NB4 (cell line): ENCODE data around the gene CDKAL1.
A peak's percentile ranks its signal among the peaks of the same experiment; 100 is the strongest.
"Not testable (repeated sequence)": the region's sequence is repeated elsewhere in the genome, so short reads cannot be mapped to it uniquely, and the experiment has no call there.

ENCODE experiments used
- DNase-seq: peaks from one replicate; pipeline ENCODE4 v3.0.0; 2010; ENCODE audit warnings: low read depth
- H3K4me3 ChIP-seq: one replicate; pipeline ENCODE4 v1.5.1; 2011; ENCODE audit warnings: mild to moderate bottlenecking, low read depth, low read length, moderate library complexity
- MYC ChIP-seq: IDR thresholded peaks from 2 replicates; pipeline ENCODE4 v1.6.1; 2011; ENCODE audit warnings: low read depth, low read length
- POLR2A ChIP-seq: IDR thresholded peaks from 2 replicates; pipeline ENCODE4 v1.6.1; 2011; ENCODE audit warnings: mild to moderate bottlenecking; ENCODE audit not compliant: insufficient read length; ENCODE audit errors: extremely low read depth
- TF ChIP-seq, protein P1 (sequence below): IDR thresholded peaks from one replicate; pipeline ENCODE4 v1.5.1; 2012; ENCODE audit warnings: low read depth, low read length
- TF ChIP-seq, protein P2 (sequence below): IDR thresholded peaks from 2 replicates; pipeline ENCODE4 v1.6.1; 2011; ENCODE audit warnings: low read depth, low read length

CDKAL1 gene

DNA sequence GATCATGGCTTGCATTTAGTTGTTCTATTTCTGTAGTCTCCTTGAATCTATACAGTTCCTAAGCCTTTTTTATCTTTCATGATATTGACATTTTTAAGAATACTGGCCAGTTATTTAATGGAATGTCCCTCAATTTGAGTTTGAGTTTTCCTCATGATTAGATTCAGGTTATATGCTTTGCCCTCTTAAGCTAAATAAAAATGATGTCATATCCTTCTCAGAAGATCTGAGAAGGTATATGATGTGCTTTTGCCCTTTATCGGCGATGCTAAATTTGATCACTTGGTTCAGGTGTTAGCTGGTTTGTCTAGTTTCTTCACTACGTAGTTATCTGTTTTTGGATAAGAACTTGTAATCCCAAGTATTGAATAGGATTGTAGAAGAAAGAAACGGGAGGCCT, 549.5 kb downstream of the CDKAL1 start:
- DNase-seq, result no peak
- no peak overlapping the region for H3K4me3 ChIP-seq
- TF ChIP-seq, protein P1, sequence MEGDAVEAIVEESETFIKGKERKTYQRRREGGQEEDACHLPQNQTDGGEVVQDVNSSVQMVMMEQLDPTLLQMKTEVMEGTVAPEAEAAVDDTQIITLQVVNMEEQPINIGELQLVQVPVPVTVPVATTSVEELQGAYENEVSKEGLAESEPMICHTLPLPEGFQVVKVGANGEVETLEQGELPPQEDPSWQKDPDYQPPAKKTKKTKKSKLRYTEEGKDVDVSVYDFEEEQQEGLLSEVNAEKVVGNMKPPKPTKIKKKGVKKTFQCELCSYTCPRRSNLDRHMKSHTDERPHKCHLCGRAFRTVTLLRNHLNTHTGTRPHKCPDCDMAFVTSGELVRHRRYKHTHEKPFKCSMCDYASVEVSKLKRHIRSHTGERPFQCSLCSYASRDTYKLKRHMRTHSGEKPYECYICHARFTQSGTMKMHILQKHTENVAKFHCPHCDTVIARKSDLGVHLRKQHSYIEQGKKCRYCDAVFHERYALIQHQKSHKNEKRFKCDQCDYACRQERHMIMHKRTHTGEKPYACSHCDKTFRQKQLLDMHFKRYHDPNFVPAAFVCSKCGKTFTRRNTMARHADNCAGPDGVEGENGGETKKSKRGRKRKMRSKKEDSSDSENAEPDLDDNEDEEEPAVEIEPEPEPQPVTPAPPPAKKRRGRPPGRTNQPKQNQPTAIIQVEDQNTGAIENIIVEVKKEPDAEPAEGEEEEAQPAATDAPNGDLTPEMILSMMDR, result no peak
- TF ChIP-seq MYC (no peak), POLR2A (no peak)
- TF ChIP-seq, protein P2, sequence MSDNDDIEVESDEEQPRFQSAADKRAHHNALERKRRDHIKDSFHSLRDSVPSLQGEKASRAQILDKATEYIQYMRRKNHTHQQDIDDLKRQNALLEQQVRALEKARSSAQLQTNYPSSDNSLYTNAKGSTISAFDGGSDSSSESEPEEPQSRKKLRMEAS, result no peak

DNA sequence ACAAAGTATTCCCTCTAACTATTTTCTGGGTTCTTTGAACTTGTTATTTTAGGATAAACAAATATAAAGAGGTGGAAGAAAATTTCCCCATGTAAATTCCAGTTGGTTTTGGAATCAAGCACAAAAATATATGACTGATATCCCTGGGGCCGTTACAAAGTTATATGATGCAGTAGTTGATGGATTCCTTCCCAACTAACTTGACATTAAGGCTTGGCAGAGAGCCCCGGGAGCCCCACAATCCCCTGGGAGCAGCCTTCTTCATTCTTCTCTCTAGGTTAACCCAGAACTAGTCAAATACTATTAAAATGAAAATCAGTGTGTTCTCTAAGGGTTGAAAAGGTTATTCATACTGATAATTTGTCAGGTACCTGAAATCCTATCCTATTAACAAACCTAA, 550.4 kb downstream of the CDKAL1 start:
- TF ChIP-seq, protein P1, result no peak
- TF ChIP-seq, protein P2, result no peak
- DNase-seq, result no peak
- no peak overlapping the region for H3K4me3 ChIP-seq

DNA sequence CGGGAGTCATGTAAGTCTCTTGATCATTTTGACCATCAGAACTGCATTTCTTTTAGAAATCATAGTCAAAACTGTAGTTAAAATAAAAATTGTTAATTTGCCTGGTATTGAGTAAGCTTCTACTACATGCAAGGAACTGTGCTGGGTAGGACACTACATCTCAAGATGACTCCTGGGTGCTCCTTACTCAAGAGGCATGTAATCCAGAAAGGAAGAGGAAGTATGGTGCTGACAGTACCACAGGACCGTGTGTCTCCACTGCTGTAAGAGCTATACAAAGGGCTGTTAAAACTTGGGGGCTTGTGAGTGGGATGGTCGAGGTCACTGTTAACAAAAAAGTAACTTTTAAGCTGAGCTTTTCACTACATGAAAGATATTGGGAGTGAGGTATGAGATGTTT, 551.0 kb downstream of the CDKAL1 start:
- TF ChIP-seq POLR2A (no peak), MYC (no peak)
- TF ChIP-seq, protein P1, result no peak
- TF ChIP-seq, protein P2, result no peak
- DNase-seq, result peak; percentile 63
- H3K4me3 ChIP-seq, result no peak overlapping the region

DNA sequence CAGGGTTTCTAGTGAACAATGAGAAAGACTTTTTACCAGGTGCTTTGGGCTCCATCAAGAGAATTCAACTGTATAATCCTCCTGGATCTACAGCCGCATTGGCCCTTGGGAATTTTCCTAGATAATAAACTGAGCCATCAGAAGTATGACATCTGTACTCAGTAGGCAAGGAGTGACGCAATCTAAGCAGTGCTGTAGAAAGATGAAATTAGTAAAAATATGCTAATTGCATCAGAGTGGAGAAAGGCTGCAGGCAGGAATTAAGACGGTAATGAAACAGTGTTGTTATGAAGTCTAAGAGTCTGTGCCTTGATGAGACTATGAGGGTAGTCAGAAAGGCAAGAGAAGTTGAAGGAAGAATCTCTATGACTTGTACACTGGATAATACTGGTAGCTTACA, 551.4 kb downstream of the CDKAL1 start:
- TF ChIP-seq POLR2A, result no peak
- TF ChIP-seq, protein P2, result no peak
- TF ChIP-seq MYC, result no peak
- DNase-seq, result peak; percentile 36
- no peak overlapping the region for H3K4me3 ChIP-seq

GRCh38 chr6:21087188-21087587, 552.9 kb downstream of the CDKAL1 start:
- TF ChIP-seq MYC (no peak), POLR2A (no peak)
- TF ChIP-seq, protein P1, result no peak
- TF ChIP-seq, protein P2, result no peak
- no peak for DNase-seq
- H3K4me3 ChIP-seq, result no peak overlapping the region

- TF ChIP-seq, protein P1, result no peak
- no peak for TF ChIP-seq POLR2A
- TF ChIP-seq, protein P2, result no peak
- TF ChIP-seq MYC, result no peak
- DNase-seq, result no peak
- H3K4me3 ChIP-seq, result no peak overlapping the region
Observed at GRCh38 chr6:21091411-21091810, 557.2 kb downstream of the CDKAL1 start.

DNA sequence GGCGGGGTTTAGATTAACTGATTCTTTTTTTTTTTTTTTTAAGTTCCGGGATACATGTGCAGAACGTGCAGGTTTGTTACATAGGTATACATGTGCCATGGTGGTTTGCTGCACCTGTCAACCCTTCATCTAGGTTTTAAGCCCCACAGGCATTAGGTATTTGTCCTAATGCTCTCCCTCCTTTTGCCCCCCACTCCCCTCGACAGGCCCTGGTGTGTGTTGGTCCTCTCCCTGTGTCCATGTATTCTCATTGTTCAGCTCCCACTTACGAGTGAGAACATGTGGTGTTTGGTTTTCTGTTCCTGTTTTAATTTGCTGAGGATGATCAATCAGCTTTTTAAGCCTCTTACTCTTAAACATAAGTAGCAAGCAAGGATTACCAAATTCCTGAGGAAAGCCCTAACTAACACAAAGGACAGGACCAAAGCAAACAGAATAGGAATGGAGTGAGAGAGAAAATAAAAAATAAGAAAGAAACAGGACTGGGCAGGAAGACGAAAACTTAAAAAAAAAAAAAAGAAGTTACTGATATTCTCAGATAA, 558.0 kb downstream of the CDKAL1 start:
- not testable (repeated sequence) for DNase-seq, H3K4me3 ChIP-seq
